NCI-H345 (cell line): ENCODE results near the gene FAM83C.

Source experiments
- DNase-seq: peaks from one replicate; lab custom pipeline; 2025; lab: John Stamatoyannopoulos, UW

The FAM83C gene

DNA sequence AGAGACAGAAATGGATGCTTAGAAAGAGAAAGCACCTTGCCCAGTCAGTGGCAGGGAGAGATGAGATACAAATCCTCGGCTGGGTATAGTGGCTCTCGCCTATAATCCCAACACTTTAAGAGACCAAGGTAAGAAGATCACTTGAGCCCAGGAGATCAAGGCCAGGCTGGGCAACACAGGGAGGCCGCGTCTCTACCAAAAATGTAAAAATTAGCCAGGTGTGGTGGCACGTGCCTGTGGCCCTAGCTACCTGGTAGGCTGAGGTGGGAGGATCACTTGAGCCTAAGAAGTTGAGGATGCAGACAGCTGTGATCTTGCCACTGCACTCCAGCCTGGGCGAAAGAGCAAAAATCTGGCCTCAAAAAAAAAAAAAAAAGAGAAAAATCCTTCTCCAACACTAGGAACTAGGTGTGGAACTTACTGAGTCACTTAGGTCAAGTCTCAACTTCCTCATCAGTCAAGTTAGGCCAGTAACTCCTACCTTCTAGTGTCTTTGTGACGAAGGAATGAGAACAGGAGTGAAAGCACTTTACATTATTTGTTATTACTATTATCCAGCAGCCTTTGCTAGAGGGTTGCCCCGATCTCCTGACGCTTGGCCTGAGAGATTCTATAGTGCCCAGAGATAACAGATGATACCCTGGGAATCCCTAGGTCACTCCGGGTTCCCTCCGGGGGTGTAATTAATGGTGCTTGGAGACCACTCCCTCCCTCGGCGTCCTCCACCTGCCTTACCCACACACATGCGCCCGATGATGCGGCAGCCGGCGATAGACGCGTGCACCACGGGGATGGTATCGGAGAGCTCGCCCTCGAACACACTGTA, 8.6 kb downstream of the FAM83C start:
- no peak for DNase-seq

DNA sequence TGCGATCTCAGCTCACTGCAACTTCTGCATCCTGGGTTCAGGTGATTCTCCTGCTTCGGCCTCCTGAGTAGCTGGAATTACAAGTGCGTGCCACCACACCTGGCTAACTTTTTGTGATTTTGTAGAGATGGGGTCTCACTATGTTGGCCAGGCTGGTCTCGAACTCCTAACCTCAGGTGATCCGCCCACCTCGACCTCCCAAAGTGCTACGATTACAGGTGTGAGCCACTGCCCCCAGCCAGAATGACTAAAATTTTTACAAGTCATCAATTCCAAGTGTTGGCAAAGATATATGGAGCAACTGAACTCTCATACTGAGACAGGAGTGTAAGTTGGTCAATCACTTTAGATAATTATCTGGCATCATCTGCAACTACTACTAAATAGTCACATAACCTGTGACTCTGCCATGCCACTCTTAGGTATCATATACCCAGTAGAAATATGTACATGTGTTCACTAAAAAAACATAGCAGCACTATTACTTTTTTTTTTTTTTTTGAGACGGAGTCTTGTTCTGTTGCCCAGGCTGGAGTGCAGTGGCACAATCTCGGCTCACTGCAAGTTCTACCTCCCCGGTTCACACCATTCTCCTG, 10.6 kb downstream of the FAM83C start:
- DNase-seq = no peak

DNA sequence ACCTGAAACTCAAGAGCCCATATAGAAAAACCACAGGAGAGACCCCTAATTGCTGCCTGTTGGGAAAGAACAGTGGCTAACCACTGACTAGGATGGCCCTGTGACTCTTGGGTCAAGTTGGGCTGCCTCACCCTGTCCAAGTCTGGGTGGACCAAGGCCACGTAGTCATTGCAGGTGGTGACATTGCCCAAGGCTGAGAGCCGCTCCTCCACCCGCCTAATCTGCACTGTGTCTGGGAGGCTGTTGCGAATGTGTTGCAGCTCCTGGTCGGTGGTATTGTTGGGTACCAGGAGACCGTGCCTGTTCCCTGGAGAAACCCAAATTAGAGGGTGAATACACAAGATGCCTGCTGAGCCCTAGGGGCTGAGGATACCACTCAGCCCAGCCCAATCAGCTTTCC, 11.7 kb downstream of the FAM83C start:
- DNase-seq = no peak

DNA sequence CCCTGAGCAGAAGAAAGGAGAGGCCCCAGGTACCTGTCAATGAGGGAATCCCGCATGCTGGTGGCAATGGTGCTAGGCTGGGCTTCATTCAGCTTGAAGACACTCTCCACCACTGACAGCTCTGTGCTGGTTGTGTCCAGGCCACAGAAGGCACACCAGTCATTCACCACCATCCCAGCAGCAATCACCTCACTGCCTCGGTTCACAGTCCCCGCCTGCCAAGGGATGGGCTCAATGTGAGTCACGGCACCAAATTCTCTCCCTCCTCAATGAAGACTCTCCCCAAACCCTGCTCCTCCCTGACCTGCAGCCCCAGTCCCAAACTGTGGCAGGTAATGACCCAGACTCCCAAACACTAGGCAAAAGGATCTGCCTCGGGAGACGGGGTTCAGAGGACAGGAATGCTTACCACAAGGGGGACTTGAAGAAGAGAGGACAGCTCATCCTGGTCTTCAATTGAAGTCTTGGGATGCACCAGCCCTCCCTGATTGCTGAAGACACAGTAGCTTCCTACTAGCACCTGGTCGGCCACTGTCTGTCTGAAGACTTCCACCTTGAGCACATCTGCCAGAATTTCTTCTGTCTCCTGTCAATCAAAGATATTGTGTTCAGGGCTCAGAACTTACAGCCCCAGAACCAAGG, 12.6 kb downstream of the FAM83C start:
- DNase-seq = no peak

DNA sequence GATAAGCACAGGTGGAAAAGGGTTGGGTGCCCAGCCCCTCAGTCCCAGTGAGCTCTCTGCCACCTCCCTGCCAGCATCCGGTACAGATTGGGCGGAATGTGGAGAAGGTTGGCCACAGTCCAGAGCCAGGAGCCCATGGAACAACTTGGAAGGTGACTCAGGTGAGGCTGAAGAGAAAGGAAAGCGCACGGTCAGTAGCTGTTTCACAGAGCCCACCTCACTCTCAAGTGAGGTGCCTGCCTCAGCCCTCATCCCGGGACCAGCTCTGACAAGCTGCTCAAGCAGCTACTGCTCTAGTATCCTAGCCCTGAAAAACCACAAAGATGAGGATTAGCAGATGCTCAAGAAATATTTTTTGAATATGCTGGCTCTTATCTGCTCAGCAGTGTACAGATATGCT, 13.2 kb downstream of the FAM83C start:
- no peak for DNase-seq

DNA sequence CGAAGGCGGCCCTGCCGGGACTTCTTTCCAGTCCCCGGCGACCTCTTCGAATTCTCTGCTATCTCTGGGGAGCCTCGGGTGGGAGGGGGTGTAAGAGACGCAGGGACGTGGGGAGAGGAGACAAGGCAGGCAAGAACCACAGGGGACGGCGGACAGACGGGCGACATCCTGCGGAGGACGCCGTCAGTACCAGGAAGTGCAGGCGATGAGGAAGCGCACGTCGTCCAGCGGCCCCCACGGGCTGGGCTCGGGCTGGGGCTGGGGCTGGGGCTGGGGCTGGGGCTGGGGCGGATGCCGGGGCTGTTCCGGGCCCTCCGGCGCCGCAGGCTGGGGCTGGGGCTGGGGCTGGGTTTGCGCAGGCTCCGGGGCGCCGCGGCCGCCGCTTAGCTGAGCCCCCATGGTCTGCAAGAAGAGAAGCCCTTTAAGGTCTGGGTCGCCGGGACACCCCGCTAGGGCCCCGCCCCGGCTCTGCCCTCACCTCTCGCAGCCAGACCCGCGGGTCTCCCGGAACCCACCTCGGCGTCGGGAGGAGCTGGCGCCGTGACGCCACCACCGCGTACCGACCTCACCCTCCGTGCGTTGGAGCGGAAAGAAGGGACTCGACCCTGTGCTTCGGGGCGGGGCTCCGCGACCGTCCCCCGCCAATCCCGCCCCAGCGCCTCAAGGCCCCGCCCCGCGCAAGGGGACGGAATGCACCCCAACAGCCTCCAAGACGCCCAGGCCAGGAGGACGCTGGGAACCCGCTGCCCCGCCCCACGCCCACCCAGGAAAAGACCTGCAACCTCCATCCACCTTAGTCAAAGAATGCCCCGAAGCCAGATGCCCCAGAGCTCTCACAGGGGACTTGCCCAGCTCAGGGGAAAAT, 14.5 kb downstream of the FAM83C start, which contains the start of gene MMP24OS:
Gene MMP24OS, minus strand, starts transcription at position 592 of the 865 bp plus-strand sequence. Its CDS starts 193 bp downstream, at position 399.
- DNase-seq = peak; percentile 91

DNA sequence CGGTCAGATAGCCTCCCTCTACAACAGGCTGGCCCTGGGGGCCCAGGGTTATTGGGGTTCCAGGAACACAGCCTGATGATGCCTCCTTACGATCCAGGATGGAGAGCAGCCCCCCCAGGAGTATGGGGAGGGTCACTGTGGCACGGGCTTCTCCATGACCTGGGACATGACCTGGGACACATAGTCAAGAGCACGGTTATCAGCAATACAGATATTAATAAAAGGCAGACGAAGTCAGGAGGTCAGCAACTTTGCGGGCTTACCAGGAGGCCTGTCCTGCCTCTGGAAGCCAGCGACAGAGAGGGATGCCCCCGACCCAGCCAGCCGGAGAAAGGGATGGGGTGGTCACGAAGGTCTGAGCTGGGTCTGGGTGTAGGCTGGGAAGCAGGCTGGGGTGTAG, 15.1 kb downstream of the FAM83C start:
- DNase-seq = no peak

DNA sequence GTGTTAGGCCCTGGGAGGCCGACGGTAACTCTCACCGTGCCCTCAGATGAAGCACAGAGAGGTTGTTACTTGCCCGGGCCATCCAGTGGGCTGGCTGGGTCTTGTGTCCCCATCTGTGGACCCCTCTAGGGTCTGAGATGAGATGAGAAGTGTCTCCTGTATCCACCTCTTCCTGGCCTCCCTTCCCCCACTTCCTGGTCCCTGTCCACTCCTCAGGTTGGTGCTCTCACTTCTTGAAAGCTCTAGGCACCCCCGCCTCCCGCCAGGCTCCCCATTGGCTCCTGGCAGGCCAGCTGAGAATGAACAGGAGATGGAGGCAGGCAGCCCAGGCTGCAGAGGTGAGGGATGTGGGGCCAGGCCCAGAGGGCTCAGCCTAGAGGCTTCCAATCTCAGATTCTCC, 15.8 kb downstream of the FAM83C start:
- DNase-seq = no peak

DNA sequence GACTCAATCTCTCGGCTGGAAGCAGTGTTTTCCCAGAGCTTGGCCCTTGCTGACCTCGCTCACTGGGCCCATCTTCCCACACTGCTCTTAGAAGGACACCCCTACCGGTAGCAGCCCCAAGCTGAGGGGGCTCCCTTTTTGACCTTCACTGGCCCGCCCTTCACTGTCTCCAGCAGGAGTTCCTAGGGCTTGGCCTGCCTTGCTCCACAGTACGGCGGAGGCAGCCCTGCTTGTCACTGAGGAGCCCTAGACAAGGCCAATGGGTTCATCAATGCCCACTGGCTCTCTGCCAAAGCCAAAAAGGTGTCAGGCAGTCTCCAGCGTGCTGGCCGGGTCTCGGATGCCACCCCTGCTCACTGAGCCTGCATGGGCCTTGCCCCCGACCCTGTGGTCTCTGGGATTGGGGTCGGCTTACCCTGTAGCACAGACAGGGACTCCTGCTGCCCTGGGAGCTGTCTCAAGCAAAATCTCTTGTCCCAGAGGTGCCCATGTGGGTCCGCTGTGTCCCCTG, 16.4 kb downstream of the FAM83C start:
- DNase-seq = no peak

DNA sequence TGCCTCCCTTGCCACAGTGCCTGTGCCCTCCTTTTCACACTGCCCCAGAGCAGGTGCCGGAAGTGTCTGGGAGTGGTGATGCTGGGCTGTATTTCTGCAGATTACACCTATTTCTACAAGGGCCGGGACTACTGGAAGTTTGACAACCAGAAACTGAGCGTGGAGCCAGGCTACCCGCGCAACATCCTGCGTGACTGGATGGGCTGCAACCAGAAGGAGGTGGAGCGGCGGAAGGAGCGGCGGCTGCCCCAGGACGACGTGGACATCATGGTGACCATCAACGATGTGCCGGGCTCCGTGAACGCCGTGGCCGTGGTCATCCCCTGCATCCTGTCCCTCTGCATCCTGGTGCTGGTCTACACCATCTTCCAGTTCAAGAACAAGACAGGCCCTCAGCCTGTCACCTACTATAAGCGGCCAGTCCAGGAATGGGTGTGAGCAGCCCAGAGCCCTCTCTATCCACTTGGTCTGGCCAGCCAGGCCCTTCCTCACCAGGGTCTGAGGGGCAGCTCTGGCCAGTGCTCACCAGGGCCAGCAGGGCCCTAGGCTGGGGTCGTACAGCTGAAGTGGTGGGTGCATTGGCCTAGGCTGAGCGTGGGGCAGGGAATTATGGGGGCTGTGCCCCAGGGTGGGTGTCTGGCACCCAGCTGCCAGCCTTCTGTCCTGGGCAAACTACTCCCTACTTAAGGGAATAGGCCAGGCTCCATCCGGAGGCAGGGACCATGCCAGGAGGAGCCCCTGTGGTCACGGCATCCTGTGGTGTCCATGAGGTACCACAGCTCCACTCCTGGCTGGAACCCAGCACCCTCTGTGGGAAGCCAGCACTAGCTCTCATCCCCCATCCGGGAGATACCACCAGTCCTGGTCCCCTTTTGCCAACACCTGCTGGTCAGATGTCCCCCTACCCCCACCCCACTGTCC, 17.8 kb downstream of the FAM83C start:
- DNase-seq = no peak

DNA sequence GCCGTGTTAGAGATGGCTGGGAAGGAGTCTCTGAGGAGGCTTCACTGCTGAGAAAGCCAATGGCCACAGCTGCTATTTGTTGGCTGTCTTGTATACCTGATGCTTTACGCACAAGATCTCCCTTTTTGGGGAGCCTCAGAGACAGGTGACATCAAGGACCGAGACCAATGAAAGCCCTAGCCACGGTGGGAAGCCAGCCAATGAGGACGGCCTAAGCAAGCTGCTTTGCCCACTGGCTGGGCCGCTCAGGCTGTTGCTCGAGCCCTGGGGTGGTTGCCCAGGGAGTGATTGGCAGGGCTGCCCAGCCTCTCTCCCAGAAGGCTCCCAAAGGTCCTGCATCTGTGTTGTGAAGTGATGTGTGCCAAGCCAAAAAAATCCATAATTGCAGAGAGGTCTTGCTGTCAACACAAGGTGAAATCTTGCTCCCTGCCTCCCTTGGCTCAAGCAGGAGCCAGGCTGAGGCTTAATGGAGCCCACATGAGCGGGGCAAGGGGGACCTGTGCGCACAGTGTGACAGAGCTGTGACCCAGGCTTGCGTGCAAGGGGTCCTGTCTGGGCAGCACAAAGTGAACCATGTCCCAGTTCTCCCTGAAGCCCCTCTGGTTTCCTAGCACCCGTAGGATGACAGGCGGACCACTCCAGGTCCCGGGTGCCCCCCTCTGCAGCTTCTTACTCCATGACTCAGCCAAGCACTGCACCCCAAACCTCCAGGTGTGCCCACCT, 18.6 kb downstream of the FAM83C start:
- no peak for DNase-seq

DNA sequence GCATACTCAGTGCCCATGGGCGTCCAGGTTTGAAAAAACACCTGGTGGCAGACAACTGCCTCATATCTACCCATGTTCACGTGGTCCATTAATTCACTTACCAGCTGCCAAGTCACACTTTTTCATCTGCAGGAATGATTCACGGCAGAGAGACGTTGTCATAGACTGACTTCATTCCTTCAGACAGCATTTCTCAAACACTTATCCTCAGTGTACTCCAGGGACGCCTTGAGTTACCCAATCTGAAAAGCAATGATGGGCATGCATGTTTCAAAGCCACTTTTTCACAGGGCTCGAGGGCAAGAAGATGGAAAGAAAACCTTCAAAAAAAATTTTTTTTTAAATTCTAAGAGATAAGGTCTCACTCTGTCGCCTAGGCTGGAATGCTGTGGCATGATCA, 20.3 kb downstream of the FAM83C start:
- no peak for DNase-seq

DNA sequence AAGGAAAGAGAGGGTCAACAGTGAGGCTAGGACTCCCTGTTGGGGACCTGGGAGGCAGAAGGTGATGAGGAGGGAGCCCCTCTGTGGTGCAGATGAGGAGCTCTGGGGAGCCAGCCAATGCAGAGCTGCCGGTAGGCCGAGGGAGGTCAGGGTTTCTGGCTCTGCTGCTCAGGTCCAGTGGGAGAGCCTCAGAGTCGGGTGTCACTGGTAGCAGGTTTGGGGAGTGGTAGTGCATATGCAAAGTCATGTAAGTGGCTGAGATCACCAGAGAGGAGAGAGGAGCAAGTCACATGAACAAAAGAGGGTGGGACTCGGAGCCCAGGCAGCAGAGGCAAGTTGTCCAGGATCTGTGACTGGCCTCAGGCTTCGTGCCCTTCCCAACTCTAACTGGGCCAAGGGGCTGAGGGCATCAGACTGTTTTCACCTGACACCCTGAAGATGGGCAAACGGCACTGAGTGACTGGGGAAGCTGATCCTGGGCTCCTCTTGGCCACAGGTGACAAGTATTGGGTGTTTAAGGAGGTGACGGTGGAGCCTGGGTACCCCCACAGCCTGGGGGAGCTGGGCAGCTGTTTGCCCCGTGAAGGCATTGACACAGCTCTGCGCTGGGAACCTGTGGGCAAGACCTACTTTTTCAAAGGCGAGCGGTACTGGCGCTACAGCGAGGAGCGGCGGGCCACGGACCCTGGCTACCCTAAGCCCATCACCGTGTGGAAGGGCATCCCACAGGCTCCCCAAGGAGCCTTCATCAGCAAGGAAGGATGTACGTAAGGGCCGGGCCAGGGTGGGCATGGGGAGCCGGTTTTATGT, 20.9 kb downstream of the FAM83C start:
- DNase-seq = no peak

DNA sequence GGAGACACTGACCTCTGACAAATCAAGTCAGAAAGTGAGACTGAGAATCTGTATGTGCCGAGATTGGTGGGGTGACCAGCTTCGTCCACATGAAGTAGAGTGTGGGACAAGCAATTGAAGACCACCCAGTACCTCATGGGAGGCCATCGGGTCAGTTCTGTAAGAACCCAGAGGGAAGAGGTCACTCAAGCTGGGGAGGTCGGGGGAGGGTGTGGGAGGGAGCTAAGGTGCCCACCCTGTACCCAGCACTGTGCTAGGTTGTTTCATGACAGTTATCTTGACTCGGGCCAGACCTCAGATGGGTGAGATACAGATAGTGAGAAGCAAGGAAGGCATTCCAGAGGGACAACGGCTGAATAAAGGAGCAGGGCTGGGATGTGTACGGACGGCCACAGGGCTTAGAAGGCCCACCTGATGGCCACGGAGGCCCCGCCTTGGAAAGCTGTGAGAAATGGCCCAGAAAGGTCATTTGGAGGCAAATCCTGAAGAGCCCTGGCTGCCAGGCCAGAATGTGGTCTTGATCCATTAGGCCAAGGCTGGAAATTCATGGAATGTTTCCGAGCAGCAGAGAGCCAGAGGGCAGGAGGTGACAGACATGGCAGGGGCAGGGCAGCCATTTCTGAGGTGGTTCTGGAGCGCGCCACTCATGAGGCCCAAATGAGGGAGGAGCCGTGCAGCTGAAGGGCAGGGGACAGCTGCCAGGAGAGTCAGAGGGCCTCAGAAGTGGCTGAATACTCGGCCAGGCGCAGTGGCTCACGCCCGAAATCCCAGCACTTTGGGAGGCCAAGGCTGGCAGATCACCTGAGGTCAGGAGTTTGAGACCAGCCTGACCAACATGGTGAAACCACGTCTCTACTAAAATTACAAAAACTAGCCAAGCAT, 22.0 kb downstream of the FAM83C start:
- no peak for DNase-seq

DNA sequence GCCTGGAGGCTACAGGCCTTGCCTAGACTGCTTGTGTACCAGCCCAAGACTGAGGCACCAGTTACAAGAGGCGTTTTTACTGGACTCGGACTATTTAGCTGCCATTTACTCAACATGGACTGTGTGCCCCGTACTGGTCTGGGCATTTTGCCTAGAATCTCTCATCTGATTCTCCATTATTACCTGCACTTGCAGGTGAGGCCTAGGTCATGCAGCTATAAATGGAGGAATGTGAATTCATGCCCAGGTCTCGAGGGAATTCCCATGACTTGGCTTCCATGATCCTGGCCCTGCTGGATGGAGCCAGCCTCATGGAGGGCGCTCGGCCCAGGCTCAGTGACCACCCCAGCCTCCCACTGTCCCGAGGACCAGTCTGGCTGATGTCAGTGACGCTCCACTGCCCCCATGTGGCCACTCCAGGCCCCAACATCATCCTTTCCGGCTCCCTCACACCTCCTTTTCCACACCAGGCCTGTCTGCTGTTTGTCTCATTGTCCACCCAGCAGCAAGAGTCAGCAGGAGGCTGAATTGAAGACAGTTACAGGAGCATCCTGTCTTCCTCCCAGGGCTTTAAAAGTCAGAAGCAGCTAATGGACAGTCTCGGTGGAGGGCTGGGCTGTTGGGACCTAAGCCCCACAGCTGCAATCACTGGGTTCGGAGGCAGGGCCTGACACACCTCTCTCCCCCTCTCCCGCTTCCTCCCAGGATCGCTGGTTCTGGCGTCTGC, 23.0 kb downstream of the FAM83C start:
- DNase-seq = peak; percentile 35

DNA sequence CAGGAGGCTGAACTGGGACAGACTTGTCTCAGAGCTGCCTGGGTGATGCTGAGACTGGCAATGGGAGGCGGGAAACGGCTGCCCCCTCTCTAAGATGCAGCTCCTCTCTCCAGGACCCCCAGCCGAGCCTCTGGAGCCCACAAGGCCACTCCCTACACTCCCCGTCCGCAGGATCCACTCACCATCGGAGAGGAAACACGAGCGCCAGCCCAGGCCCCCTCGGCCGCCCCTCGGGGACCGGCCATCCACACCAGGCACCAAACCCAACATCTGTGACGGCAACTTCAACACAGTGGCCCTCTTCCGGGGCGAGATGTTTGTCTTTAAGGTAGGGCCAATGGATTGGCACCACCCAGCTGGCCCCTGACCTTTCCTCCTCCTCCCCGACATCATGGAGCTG, 25.1 kb downstream of the FAM83C start:
- DNase-seq = no peak

DNA sequence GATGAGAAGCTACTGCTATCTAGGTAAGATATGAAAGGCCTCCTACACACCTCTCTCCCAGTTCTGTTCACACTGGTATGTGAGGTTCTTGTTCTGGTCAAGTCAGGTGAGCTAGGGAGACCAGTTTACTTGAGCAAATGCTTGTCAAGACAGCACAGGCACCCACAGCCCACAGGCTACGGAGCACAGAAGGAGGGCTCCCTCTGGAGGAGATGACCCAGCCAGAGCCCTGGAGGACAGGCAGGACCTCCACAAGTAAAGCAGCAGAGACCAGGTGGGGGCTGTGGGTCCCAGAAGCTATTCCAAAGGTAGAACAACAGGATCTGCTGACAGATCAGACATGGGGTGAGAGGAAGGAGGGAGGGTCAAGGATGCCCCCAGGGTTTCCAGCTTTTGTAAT, 27.5 kb downstream of the FAM83C start:
- DNase-seq = no peak
